Measurements from ENCODE around the gene CFAP299.

DNA sequence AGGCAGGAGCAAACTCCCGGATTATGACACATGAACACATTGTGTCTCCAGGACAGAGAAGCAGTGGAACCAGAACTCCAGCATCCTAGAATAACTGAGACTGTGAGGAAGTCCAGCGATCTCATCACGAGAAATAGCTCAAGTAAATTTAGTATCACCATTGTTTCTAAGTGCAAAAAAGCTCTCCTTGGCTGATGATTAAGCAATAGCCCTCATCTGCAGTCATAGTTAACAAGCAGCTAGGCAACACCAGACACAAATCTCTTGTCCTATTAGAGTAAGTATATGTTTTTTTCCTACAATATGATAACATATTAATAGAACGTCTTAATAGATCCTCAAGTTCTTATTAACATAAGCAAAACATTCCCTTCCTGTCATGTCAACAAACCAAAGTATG is 2.4 kb upstream of the CFAP299 start:
- TF ChIP-seq, protein P1, sequence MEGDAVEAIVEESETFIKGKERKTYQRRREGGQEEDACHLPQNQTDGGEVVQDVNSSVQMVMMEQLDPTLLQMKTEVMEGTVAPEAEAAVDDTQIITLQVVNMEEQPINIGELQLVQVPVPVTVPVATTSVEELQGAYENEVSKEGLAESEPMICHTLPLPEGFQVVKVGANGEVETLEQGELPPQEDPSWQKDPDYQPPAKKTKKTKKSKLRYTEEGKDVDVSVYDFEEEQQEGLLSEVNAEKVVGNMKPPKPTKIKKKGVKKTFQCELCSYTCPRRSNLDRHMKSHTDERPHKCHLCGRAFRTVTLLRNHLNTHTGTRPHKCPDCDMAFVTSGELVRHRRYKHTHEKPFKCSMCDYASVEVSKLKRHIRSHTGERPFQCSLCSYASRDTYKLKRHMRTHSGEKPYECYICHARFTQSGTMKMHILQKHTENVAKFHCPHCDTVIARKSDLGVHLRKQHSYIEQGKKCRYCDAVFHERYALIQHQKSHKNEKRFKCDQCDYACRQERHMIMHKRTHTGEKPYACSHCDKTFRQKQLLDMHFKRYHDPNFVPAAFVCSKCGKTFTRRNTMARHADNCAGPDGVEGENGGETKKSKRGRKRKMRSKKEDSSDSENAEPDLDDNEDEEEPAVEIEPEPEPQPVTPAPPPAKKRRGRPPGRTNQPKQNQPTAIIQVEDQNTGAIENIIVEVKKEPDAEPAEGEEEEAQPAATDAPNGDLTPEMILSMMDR (IDR thresholded peaks at IDR 0.05), result no peak
- TF ChIP-seq POLR2A (IDR thresholded peaks at IDR 0.05), result no peak
